Left hindlimb (tissue), 1 donor: ENCODE results near the gene OXSR1.
"Not testable (repeated sequence)": the region's sequence is repeated elsewhere in the genome, so short reads cannot be mapped to it uniquely, and the experiment has no call there.

ENCODE experiments used
- DNase-seq: peaks from one replicate; pipeline ENCODE4 v3.0.0-alpha.2; 2018

The OXSR1 gene

GRCh38 chr3:38128303-38128655, 37.1 kb upstream of the OXSR1 start:
- DNase-seq = no peak

- no peak for DNase-seq
Measured at GRCh38 chr3:38129058-38129457, 36.3 kb upstream of the OXSR1 start.

- DNase-seq = no peak
Measured at GRCh38 chr3:38130631-38131065, 34.7 kb upstream of the OXSR1 start.

GRCh38 chr3:38131621-38132369, 33.5 kb upstream of the OXSR1 start:
- DNase-seq = no peak

- no peak for DNase-seq
Measured at GRCh38 chr3:38133209-38133556, 32.2 kb upstream of the OXSR1 start.

GRCh38 chr3:38133557-38134405, 31.6 kb upstream of the OXSR1 start:
- no peak for DNase-seq

GRCh38 chr3:38134517-38135143, 30.7 kb upstream of the OXSR1 start:
- DNase-seq = not testable (repeated sequence)

- DNase-seq = not testable (repeated sequence)
Measured at GRCh38 chr3:38135621-38136277, 29.6 kb upstream of the OXSR1 start.

- DNase-seq = no peak
Measured at GRCh38 chr3:38136393-38136776, 29.0 kb upstream of the OXSR1 start.

- DNase-seq = peak; percentile 100
Measured at GRCh38 chr3:38136777-38137614, 28.3 kb upstream of the OXSR1 start, which contains the start of gene ACAA1. Gene ACAA1 (minus strand): TSS chr3:38137127. CDS start chr3:38137035, 92 bp downstream.

GRCh38 chr3:38137615-38138348, 27.6 kb upstream of the OXSR1 start:
- no peak for DNase-seq

- DNase-seq = peak; percentile 85
Measured at GRCh38 chr3:38138349-38139190, 26.8 kb upstream of the OXSR1 start, which contains the start of gene MYD88. Gene MYD88 (plus strand): TSS chr3:38138661. CDS start chr3:38138701, 40 bp downstream.

- no peak for DNase-seq
Measured at GRCh38 chr3:38139191-38139590, 26.1 kb upstream of the OXSR1 start.

- DNase-seq = no peak
Measured at GRCh38 chr3:38139652-38140051, 25.7 kb upstream of the OXSR1 start.

GRCh38 chr3:38140326-38141172, 24.8 kb upstream of the OXSR1 start:
- DNase-seq = no peak

- DNase-seq = no peak
Measured at GRCh38 chr3:38141173-38141951, 24.0 kb upstream of the OXSR1 start.

- DNase-seq = no peak
Measured at GRCh38 chr3:38141952-38142273, 23.4 kb upstream of the OXSR1 start.

GRCh38 chr3:38142959-38143358, 22.4 kb upstream of the OXSR1 start:
- DNase-seq = no peak

- no peak for DNase-seq
Measured at GRCh38 chr3:38143511-38143910, 21.8 kb upstream of the OXSR1 start.
